K562 (cell line): ENCODE measurements around the gene TMEM132D.

ENCODE experiments used
- EZH2 ChIP-seq: IDR thresholded peaks from 2 replicates; pipeline ENCODE4 v1.6.1; 2012; ENCODE audit warnings: low read depth, mild to moderate bottlenecking, inconsistent platforms, low read length, borderline replicate concordance
- MAX ChIP-seq: sonication (generic); formaldehyde crosslinking; IDR thresholded peaks from 2 replicates; pipeline ENCODE4 v1.9.0; 2022; ENCODE audit warnings: mild to moderate bottlenecking, missing genetic modification reagents
- SIN3B ChIP-seq: fragments of 450-650 bp; IDR thresholded peaks from 2 replicates; pipeline ENCODE4 v1.6.1; 2017; ENCODE audit warnings: low read depth, mild to moderate bottlenecking, moderate library complexity
- ZNF274 ChIP-seq: IDR thresholded peaks from 2 replicates; pipeline ENCODE4 v1.6.1; 2011; ENCODE audit warnings: low read depth, mild to moderate bottlenecking, low read length, moderate library complexity, borderline replicate concordance

GRCh38 chr12:129294868-129295267, 609.0 kb downstream of the TMEM132D start:
- no peak for TF ChIP-seq MAX (CRISPR knock-in tag)
- no peak for TF ChIP-seq ZNF274
- no peak for TF ChIP-seq SIN3B
- no peak for TF ChIP-seq EZH2
